HG02981 (cell line): ENCODE results near the gene PRAMEF11.

Source experiments
- ATAC-seq: cut with Tn5 transposase; IDR thresholded peaks from one replicate; pipeline ENCODE4 v1.9.1; 2021; ENCODE audit warnings: mild to moderate bottlenecking, moderate library complexity; ENCODE audit not compliant: unreplicated experiment

Gene PRAMEF11

GRCh38 chr1:12774801-12775345 is 56.3 kb downstream of the PRAMEF11 start:
- no peak for ATAC-seq
